Neural cell (in vitro differentiated cells): ENCODE data around the gene GSG1L. TPM values are rescaled to one million over a fixed set of nuclear protein-coding genes. Genes with fewer than 3 reads are reported as not detected.

ENCODE experiments used
- H2AFZ ChIP-seq: fragments of 200-600, 300-800 bp; sonication (generic), shearing (Covaris generic); 2 replicates; pipeline ENCODE4 v1.6.0; 2014; ENCODE audit warnings: low read depth, mild to moderate bottlenecking, antibody characterized with exemption, low read length, moderate library complexity
- H3F3A ChIP-seq: fragments of 200-600 bp; shearing (Covaris generic); 2 replicates; pipeline ENCODE4 v1.6.1; 2016; ENCODE audit warnings: mild to moderate bottlenecking, moderate library complexity, mixed read lengths, antibody characterized with exemption, low read length; ENCODE audit not compliant: insufficient read depth, poor library complexity, severe bottlenecking
- H3K27ac ChIP-seq: fragments of 200-600, 300-800 bp; sonication (generic), shearing (Covaris generic); 2 replicates; pipeline ENCODE4 v1.5.1; 2014; ENCODE audit warnings: mild to moderate bottlenecking, low read length, moderate library complexity
- H3K27me3 ChIP-seq: fragments of 300-800, 200-600 bp; sonication (generic), shearing (Covaris generic); 2 replicates; pipeline ENCODE4 v1.6.0; 2014; ENCODE audit warnings: mild to moderate bottlenecking, low read depth, low read length, moderate library complexity; ENCODE audit not compliant: insufficient read depth
- H3K36me3 ChIP-seq: fragments of 300-800, 200-600 bp; sonication (generic), shearing (Covaris generic); 2 replicates; pipeline ENCODE4 v1.5.1; 2014; ENCODE audit warnings: mild to moderate bottlenecking, antibody characterized with exemption, low read length, moderate library complexity; ENCODE audit not compliant: insufficient read depth
- H3K4me2 ChIP-seq: fragments of 300-800, 200-600 bp; sonication (generic), shearing (Covaris generic); 2 replicates; pipeline ENCODE4 v1.6.0; 2014; ENCODE audit warnings: mild to moderate bottlenecking, low read length
- H3K4me3 ChIP-seq: fragments of 300-800, 200-600 bp; sonication (generic), shearing (Covaris generic); 2 replicates; pipeline ENCODE4 v1.5.1; 2014; ENCODE audit warnings: mild to moderate bottlenecking, low read length, moderate library complexity
- H3K79me2 ChIP-seq: fragments of 200-600 bp; shearing (Covaris generic); replicated peaks from 2 replicates; pipeline ENCODE4 v1.6.0; 2014; ENCODE audit warnings: mild to moderate bottlenecking, low read length, moderate library complexity; ENCODE audit not compliant: insufficient read depth
- H3K9ac ChIP-seq: fragments of 300-800, 200-600 bp; sonication (generic), shearing (Covaris generic); 2 replicates; pipeline ENCODE4 v1.6.1; 2016; ENCODE audit warnings: mild to moderate bottlenecking, low read length, mixed read lengths
- H3K9me2 ChIP-seq: fragments of 200-600 bp; shearing (Covaris generic); 2 replicates; pipeline ENCODE4 v1.6.1; 2016; ENCODE audit warnings: mild to moderate bottlenecking, low read length, mixed read lengths; ENCODE audit not compliant: insufficient read depth
- H3K9me3 ChIP-seq: fragments of 200-600, 300-800 bp; sonication (generic), shearing (Covaris generic); 2 replicates; pipeline ENCODE4 v1.6.1; 2016; ENCODE audit warnings: mild to moderate bottlenecking, mixed run types, low read length, moderate library complexity, mixed read lengths
- H4K20me1 ChIP-seq: fragments of 200-600 bp; shearing (Covaris generic); 2 replicates; pipeline ENCODE4 v1.6.1; 2016; ENCODE audit warnings: mild to moderate bottlenecking, mixed run types; ENCODE audit not compliant: insufficient read depth
- EP300 ChIP-seq: fragments of 450-650 bp; conservative IDR thresholded peaks from 2 replicates; pipeline ENCODE4 v1.6.1; 2014; ENCODE audit warnings: antibody characterized with exemption, mild to moderate bottlenecking, moderate library complexity; ENCODE audit not compliant: poor library complexity, severe bottlenecking
- EZH2 ChIP-seq: fragments of 200-600, 300-800 bp; shearing (Covaris generic), sonication (generic); IDR thresholded peaks from 2 replicates; pipeline ENCODE4 v1.6.1; 2014; ENCODE audit warnings: antibody characterized with exemption, low read length, borderline replicate concordance, mild to moderate bottlenecking; ENCODE audit not compliant: insufficient read depth, poor library complexity, severe bottlenecking
- MXI1 ChIP-seq: fragments of 450-650 bp; conservative IDR thresholded peaks from 2 replicates; pipeline ENCODE4 v1.6.1; 2014; ENCODE audit warnings: antibody characterized with exemption, mild to moderate bottlenecking; ENCODE audit not compliant: poor library complexity, severe bottlenecking
- POLR2AphosphoS5 ChIP-seq: IDR thresholded peaks from 2 replicates; pipeline ENCODE4 v1.6.1; 2012
- RAD21 ChIP-seq: fragments of 450-650 bp; conservative IDR thresholded peaks from 2 replicates; pipeline ENCODE4 v1.6.1; 2014; ENCODE audit warnings: antibody characterized with exemption, mild to moderate bottlenecking, moderate library complexity
- SMC3 ChIP-seq: fragments of 450-650 bp; conservative IDR thresholded peaks from 2 replicates; pipeline ENCODE4 v1.6.1; 2014; ENCODE audit warnings: antibody characterized with exemption, mild to moderate bottlenecking, moderate library complexity; ENCODE audit not compliant: poor library complexity
- TAF1 ChIP-seq: IDR thresholded peaks from 2 replicates; pipeline ENCODE4 v1.6.1; 2012; ENCODE audit warnings: low read depth
- polyA plus RNA-seq: library from polyadenylated mRNA; depleted of rRNA; stranded (reverse); fragments of >200 nt; gene quantifications from 2 replicates; pipeline ENCODE4 v1.2.3, GENCODE V29; 2014
- TF ChIP-seq, protein P1 (sequence below): IDR thresholded peaks from 2 replicates; pipeline ENCODE4 v1.6.1; 2012; ENCODE audit warnings: borderline replicate concordance
- TF ChIP-seq, protein P2 (sequence below): fragments of 450-650 bp; IDR thresholded peaks from 2 replicates; pipeline ENCODE4 v1.5.1; 2014; ENCODE audit warnings: antibody characterized with exemption, mild to moderate bottlenecking, moderate library complexity; ENCODE audit not compliant: poor library complexity, severe bottlenecking

Gene GSG1L
- polyA plus RNA-seq, 1 donor from 2014 or later, result 0.85 TPM

DNA sequence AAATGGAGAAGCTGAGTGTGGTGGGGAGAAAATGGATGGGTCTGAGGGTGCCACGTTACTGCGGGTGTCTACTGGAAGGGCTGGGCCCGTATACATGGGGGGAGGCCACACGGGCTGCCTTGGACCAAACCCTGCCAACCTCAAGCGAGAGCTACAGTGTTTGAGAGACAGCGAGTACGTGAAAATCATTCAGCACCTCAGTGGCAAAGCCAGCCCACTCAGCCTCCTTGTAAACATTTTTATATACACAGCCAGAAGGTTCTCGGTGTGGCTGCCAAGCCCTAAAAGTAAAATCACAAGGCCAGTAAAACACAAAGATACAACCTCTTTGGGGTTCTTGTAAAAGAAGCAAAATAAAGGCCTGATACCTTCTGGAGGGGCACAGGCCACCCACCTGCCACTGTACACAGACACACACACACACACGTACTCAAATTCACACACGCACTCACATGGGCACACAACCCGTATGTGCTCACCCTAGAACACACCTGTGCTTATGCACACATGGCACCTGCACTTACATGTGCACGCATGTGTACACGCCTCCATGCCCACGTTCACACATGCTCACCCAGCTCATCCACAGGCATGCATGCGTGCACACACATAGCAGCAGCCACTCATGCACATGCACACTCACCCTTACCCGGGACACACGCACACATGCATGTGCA is 102.8 kb downstream of the GSG1L start:
- Histone ChIP-seq H3K9me2 (no peaks in the 10 kb centered on the region), H3K9me3 (no peaks in the 10 kb centered on the region), H3F3A (no peaks in the 10 kb centered on the region), H2AFZ (no peak overlapping the region), H3K4me2 (no peak overlapping the region), H3K27me3 (no peaks in the 10 kb centered on the region), H3K4me3 (no peak overlapping the region), H4K20me1 (no peaks in the 10 kb centered on the region), H3K9ac (no peak overlapping the region), H3K27ac (no peak overlapping the region), H3K79me2 (no peaks in the 10 kb centered on the region), H3K36me3 (no peaks in the 10 kb centered on the region)
- TF ChIP-seq RAD21, result no peak
- TF ChIP-seq EZH2, result no peak
- no peak for TF ChIP-seq EP300
- TF ChIP-seq MXI1, result no peak
- no peak for TF ChIP-seq TAF1
- TF ChIP-seq, protein P1, sequence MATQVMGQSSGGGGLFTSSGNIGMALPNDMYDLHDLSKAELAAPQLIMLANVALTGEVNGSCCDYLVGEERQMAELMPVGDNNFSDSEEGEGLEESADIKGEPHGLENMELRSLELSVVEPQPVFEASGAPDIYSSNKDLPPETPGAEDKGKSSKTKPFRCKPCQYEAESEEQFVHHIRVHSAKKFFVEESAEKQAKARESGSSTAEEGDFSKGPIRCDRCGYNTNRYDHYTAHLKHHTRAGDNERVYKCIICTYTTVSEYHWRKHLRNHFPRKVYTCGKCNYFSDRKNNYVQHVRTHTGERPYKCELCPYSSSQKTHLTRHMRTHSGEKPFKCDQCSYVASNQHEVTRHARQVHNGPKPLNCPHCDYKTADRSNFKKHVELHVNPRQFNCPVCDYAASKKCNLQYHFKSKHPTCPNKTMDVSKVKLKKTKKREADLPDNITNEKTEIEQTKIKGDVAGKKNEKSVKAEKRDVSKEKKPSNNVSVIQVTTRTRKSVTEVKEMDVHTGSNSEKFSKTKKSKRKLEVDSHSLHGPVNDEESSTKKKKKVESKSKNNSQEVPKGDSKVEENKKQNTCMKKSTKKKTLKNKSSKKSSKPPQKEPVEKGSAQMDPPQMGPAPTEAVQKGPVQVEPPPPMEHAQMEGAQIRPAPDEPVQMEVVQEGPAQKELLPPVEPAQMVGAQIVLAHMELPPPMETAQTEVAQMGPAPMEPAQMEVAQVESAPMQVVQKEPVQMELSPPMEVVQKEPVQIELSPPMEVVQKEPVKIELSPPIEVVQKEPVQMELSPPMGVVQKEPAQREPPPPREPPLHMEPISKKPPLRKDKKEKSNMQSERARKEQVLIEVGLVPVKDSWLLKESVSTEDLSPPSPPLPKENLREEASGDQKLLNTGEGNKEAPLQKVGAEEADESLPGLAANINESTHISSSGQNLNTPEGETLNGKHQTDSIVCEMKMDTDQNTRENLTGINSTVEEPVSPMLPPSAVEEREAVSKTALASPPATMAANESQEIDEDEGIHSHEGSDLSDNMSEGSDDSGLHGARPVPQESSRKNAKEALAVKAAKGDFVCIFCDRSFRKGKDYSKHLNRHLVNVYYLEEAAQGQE, result no peak
- no peak for TF ChIP-seq SMC3
- TF ChIP-seq, protein P2, sequence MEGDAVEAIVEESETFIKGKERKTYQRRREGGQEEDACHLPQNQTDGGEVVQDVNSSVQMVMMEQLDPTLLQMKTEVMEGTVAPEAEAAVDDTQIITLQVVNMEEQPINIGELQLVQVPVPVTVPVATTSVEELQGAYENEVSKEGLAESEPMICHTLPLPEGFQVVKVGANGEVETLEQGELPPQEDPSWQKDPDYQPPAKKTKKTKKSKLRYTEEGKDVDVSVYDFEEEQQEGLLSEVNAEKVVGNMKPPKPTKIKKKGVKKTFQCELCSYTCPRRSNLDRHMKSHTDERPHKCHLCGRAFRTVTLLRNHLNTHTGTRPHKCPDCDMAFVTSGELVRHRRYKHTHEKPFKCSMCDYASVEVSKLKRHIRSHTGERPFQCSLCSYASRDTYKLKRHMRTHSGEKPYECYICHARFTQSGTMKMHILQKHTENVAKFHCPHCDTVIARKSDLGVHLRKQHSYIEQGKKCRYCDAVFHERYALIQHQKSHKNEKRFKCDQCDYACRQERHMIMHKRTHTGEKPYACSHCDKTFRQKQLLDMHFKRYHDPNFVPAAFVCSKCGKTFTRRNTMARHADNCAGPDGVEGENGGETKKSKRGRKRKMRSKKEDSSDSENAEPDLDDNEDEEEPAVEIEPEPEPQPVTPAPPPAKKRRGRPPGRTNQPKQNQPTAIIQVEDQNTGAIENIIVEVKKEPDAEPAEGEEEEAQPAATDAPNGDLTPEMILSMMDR, result no peak
- no peak for TF ChIP-seq POLR2AphosphoS5

DNA sequence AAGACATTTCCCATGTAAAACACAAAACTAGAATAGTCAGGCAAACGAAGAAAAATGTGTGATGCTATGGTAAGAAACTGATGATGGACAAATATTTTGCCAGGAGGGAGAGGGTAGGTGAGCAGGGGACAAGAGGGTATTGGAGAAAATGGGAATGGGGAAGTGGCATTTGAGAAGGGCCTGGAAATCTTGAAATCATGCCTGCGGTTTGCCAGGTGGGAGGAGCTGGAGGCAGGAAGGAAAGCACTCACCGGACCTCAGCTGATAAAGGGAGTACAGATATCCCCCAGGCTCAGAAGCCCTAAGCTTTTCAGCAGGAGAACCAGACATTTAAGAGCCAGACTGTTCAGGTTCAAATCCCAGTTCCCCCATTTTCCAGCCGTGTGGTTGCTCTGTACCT is 103.6 kb downstream of the GSG1L start:
- no peak overlapping the region for H2AFZ ChIP-seq
- no peaks in the 10 kb centered on the region for H4K20me1 ChIP-seq
- no peak for TF ChIP-seq SMC3
- TF ChIP-seq, protein P2, result no peak
- TF ChIP-seq EZH2, result no peak
- TF ChIP-seq POLR2AphosphoS5, result no peak
- no peak for TF ChIP-seq MXI1
- no peaks in the 10 kb centered on the region for H3K9me2 ChIP-seq
- no peak overlapping the region for H3K27ac ChIP-seq
- no peaks in the 10 kb centered on the region for H3K27me3 ChIP-seq
- H3K36me3 ChIP-seq, result no peaks in the 10 kb centered on the region
- H3K9me3 ChIP-seq, result no peaks in the 10 kb centered on the region
- H3K4me3 ChIP-seq, result no peak overlapping the region
- no peak overlapping the region for H3K9ac ChIP-seq
- no peaks in the 10 kb centered on the region for H3F3A ChIP-seq
- no peaks in the 10 kb centered on the region for H3K79me2 ChIP-seq
- no peak overlapping the region for H3K4me2 ChIP-seq
